Glomerular visceral epithelial cell (primary cell): ENCODE data around the gene PITPNM1.
"Not testable (repeated sequence)": the region's sequence is repeated elsewhere in the genome, so short reads cannot be mapped to it uniquely, and the experiment has no call there.

ENCODE experiments used
- DNase-seq: peaks from one replicate; pipeline ENCODE4 v3.0.0-alpha.2; 2016; ENCODE audit errors: extremely low spot score

Gene PITPNM1

DNA sequence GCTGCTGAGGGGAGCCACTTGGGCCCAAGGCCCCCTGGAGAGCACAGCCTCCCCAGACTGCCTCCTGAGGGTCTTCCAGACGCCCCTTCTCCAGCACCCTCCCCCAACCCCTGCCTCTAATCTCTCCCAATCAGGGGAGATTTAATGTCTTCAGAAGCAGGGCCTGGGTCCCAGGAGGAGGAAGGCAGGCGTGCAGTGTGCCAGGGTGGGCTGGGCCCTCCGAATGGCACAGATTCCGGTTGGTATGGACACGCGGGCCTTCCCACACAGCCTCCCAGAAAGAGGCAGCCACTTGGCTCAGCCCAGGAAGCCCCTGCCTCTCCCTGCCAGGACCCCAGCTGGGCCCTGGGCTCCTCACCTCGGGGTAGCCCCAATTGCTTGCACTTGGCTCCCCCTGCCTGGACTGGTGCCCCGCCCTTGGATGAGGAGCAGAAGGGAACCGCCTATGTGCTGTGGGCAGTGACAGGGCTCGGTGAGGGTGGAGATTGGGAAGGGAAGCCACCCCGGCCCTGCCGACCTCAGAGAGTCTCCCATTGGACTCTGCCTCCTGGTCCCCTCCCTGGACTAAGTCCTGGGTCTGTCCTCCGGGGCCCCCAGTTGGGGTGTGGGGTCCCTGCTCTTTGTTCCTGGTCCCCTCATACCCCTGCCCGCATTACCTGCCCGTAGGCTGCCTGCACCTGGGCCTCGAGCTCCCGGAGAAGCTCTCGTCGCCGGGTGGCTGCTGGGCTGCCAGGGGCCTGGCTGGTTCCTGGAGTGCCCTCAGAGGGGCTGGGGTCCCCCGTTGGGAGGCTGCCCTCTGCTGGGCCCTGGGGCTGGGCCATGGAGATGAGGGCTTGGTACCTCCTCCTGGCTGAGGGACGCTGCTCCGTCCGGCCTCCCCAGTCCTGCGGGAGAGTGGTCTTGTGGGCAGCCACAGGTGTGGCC lies 18.7 kb upstream of the PITPNM1 start:
- DNase-seq = no peak

DNA sequence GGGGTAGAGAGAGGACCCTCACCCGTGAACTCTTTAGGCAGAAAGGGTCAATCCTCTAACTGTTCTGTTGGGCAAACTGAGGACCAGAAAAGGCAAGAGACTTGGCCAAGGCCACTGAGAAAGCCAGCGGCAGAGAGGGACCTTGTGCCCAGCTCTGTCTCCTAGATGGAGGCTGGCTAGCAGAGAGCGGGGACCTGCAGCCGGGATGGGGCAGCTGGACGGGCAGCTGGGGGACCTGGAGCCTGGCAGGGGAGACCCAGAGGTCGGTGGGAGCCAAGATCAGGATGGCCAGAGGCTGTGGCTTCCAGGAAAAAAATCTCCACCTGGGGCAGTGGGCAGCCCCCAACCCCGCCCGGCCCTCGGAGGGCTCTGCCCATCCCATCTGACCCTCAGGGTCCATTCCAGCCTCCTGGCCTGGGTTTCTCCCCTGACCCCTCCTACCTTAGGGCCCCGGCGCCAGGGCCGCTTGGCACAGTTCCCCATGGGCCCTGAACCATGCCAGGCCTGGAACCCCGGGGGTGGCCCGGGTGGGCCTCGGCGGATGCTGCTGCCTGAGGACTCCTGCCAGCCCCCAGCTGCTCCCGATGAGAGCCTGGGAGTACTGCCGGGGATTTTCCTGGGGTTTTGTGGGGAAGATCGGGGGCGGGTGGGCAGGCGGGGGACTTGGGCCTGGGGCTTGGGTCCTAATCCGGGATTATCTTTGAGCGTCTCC lies 17.8 kb upstream of the PITPNM1 start, which contains the start of gene CABP2:
CABP2 (minus strand) TSS at position 603 of the 712 bp plus-strand sequence; CDS start at position 483, 120 bp downstream.
- DNase-seq = no peak

DNA sequence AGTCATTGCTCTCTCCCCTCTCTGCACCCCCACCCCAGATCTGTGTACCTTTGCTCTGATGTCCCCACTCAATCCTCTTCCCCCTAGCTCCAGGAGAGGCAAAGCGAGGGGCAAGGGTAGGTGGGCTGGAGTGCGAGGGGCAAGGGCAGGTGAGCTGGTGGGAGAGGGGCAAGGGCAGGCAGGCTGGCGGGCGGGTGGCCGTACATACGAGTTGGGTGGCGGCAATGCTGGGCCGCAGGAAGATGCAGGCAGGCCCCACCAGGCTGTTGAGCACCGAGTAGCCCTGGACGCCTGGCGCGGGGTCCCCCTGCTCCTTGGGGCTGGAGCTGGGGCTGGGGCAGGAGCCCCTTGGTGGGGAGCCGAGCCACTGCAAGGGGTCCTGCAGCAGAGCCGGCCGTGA lies 17.2 kb upstream of the PITPNM1 start:
- DNase-seq = no peak

DNA sequence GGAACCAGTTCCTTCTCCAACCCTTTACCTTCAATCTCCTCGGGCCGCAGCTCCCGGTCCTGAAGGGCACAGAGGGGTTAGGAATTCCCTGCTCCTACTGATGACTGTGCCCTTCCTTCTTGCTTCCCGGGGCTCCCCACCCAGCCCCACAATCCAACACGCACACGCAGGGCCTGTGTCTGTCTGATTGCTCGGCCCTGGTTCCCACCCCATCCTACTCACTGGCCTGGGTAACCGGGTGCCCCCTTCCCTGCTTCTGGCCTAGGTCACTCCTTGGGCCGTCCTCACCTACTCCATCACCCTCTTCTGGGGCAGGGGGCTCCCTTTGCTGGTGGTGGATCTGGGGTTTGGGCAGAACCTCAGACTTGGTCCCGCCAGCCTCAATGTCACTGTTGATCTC lies 16.8 kb upstream of the PITPNM1 start:
- DNase-seq = no peak

DNA sequence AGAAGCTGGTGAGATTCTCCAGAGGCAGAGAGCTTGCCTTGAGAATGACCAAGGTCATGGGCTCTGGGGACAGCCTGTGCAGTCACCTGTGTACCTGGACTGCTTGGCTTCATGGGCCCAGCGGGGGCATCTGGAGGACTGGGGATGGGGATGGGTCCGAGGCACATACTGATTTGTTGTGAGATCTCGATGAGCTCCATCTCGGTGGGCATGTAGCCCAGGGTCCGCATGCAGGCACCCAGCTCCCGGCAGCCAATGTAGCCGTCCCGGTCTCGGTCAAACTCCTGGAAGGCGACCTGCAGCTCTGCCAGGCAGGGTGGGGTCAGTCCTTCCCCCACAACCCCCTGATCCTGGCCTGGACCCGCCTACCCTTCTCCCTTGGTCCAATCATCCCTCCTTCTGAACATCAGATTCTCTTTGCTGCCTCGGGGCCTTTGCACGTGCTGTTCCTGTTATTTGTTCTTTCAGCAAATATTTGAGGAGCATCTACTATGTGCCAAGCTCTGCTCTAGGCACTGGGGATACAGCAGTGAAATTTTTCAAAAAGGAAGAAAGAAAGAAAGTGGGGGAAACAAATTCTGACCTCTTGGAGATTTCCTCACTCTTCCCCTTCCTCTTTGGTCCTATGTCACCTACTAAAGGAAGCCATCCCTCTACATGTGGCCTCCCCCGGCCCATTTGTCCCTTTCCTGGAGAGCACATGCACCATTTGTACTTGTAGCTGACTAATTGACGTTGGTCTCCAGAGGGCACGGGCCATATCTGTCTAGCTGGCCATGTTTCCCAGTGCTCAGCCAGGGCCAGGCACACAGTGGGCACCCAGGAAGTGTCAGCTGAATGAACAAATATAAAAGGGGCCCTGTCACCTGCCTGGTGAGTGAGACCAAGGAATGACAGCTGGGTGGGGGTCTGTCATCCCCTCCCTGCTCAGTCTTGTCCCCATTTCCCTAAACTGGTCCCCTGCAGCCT lies 16.0 kb upstream of the PITPNM1 start:
- DNase-seq = no peak

DNA sequence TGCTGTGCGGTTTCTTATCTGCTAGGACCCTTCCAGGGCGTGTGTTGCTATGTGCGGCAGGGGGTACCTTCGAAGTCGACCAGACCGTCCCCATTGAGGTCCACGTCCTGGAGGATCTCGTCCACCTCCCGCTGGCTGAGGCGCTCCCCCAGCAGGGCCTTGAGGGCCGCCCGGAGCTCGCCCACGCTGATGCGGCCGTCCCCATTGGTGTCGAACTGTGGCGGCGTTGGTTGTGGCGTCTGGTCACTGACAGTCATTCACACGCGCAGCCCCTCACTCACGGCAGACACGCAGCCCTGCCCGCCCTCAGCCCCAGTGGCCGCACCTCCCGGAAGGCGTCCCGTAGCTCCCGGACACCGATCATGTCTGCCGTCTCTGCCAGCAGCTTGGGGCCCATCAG lies 14.6 kb upstream of the PITPNM1 start:
- no peak for DNase-seq

DNA sequence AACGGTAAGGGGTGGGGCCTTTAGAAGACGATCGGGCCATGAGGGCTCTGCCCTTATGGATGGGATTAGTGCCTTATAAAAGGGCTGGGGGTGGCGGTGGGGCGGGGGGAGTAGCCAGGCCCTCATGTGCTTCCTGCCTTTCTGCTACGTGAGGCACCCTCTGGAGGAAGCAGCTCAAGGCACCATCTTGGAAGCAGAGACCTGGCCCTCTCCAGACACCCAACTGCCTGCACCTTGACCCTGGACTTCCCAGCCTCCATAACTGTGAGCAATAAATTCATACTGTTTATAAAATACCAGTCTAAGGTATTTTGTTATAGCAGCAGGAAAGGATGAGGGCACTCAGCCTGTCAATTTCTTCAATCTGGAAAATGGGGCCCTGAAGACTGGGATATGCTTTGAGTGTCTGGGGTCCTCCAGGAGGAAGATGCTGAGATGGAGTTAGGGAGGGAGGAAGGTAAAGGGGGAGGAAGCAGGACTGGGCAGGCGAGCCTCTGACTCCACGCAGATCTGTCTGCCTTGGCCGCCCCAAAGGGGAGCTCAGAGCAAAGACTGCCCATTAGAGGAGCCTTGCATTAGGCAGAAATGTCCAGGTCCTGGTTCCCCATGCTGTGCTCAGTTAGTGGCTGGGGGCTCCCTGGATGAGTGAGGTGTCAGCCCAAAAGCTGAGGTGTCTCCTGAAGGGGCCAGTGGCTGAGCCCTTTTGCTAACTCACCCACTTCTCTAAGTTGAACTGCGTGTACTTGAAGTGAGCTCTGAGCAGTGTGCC lies 12.8 kb upstream of the PITPNM1 start:
- DNase-seq = no peak

DNA sequence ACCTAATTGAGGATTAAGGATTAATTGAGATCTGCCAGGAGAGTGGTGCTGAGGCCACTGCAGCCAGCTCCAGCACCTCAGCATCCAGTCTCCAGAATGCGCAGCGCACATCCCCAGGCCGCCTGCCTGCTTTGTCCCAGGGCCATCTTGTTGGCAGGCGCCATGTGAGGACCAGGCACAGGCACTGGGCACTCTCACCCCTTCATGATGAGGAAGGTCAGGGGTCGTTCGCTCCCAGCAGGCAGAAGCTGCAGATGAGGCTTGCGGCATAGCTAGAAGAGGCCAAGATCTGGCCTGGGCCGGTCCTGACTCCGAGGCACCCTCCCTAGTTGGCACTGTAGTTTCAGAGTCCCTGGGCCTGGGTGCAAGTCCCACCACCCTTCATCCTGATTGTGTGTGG lies 11.6 kb upstream of the PITPNM1 start:
- DNase-seq = no peak

DNA sequence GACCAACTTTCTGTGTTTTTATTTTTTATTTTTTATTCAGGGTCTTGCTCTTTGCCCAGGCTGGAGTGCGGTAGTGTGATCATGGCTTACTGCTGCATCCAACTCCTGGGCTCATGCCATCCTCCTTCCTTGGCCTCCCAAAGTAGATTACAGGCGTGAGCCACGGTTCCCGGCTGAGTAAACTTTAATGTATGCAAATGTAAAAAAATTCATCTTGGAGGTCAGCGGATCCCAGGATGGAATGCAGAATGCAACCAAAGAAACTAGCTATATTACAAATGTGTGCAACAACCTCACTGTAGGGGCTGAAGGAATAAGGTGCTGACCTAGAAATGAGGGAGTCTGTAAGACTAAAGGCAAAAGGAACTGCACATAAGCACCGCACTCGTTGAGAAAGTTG lies 9.0 kb upstream of the PITPNM1 start:
- no peak for DNase-seq

DNA sequence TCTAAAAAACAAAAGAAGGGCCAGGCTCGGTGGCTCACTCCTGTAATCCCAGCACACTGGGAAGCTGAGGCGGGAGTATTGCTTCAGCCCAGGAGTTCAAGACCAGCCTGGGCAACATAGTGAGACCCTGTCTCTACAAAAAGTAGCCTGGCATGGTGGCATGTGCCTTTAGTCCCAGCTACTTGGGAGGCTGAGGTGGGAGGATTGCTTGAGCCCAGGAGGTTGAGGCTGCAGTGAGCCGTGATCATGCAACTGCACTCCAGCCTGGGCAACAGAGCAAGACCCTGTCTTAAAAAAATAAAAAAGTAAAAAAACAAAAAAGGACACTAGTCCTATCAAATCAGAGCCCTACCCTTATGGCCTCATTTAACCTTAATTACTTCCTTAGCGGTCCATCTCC lies 6.4 kb upstream of the PITPNM1 start:
- not testable (repeated sequence) for DNase-seq

DNA sequence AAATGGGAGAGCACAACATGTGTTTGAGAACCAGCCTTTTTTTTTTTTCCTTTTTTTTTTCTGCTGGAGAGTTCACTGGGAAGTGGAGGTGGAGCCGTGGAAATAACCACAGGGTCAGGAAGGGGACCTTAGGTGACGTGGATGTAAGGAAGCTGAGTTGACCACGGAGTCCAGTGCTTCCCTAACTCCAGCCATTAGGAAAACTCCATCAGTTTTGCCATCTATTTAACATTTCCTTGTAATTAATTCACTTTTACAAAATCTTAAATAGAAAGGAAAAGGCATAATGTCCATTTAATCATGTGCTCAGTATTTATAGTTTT lies 4.8 kb upstream of the PITPNM1 start:
- no peak for DNase-seq

DNA sequence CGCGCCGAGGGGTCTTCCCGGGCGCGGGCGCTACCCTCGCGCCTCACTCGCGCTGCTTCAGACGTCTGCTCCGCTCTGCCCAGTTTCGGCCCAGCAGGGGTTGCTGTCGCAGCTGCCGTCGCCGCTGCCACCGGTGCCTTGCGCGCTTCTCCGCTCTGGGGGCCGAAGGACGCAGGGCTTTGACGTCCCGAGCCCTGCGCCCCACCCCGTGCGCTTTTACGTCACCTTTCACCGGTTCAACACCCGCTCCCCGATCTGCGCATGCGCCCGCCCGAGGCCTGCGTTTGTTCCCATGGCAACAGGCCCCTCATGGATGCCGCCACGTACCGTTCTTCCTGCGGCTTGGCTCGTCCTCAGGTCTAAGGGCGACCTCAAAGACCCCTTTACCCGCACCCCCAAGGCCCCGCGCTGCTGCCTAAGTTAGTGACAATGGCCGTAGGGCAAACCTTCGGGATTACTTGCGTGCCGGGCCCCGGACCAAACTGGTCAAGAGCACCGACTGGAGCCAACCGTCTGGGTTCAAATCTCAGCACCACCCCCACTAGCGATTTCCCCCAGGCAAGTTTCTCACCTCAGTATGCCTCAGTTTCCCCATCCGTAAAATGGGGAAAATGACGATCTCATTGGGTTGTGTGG lies 3.4 kb upstream of the PITPNM1 start:
- DNase-seq = peak; percentile 96

DNA sequence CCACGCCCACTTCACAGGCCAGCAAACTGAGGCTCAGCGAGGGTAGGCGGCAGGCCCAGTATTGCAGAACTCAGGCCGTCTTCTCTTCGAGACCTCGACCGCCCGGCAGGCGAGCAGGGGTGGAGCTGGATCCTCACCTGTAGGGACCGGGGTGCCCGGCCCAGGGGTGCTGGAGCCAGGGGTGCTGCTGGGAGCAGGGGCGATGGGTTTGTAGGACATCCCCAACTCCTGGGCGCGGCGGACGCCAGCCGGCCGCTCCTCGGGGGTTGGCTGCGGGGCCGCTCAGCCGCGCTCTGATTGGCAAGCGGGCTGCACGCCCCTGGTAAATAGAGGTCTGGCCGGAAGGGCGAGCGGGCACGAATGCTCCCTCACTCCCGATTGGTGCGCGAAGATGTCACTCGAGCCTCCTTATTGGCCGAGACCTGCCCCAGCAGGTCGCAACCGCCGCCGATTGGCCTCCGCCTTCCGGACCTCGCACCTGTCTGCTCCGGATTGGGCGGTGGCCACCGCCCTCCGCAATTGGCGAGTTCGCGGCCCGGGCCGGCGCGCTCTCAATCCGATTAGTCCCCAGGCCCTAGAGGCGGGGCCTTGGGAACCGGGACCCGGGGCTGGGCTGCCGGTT lies 2.8 kb upstream of the PITPNM1 start, which contains the start of gene CDK2AP2:
CDK2AP2 (minus strand) TSS at position 299 of the 622 bp plus-strand sequence; CDS start at position 219, 80 bp downstream.
- DNase-seq = peak; percentile 99

DNA sequence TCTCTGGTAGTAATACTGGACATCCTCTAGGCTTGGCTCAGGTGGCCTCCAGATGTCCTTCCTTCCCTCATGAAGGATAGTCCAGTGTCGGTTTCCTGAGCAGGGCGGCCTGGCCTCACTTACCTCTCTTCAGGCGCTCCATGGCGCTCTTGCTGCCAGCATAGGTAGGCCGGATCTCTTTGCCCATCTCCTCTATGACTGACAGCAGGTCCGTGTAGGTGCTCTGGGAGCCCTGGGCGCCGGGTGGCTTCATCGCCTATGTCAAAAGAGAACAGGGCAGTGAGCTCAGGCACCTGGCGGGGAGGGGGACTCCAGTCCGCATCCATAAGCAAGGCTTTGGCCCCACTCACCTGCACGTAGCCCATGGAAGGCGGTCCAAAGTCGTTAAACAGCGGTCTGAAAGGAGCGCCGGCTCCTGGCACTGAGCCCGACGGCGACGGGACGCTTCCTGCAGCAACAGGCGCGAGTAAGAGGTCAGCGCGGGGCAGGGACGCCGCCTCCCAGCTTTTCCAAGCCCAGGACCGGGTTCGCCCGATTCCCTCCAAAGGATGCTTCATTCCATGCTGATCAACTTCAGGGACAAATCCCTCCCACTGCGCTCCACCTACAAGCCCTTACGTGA lies 2.2 kb upstream of the PITPNM1 start:
- DNase-seq = peak; percentile 77

DNA sequence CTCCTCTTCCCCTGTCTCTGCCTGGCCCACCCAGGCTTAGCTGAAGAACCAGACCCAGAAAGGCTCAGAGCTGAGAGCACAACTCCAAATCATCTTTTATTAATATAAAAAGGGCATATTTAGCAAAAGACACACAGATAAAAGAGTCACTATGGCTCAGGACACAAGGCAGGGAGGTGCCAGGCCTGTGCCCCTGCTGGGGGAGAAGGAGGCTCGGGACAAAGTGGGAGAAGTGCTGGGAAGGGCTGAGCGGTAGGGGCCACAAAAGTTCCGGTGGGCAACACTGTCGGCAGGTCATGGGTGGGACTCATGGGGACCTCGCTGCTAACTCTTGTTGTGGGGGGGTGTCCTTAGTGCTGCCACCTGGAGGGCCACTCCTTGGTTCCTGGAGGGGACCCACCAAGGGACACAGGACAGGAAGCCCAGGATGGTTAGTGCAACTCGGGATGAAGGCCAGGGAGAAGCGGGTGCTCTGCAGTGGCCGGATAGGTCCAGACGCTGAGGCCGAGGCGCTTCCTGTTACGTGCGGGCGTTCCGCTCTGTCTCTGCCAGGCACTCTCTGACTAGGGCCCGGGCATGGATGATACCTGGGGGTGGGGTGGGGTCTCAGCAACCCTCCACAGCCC lies 1.4 kb upstream of the PITPNM1 start:
- DNase-seq = no peak

DNA sequence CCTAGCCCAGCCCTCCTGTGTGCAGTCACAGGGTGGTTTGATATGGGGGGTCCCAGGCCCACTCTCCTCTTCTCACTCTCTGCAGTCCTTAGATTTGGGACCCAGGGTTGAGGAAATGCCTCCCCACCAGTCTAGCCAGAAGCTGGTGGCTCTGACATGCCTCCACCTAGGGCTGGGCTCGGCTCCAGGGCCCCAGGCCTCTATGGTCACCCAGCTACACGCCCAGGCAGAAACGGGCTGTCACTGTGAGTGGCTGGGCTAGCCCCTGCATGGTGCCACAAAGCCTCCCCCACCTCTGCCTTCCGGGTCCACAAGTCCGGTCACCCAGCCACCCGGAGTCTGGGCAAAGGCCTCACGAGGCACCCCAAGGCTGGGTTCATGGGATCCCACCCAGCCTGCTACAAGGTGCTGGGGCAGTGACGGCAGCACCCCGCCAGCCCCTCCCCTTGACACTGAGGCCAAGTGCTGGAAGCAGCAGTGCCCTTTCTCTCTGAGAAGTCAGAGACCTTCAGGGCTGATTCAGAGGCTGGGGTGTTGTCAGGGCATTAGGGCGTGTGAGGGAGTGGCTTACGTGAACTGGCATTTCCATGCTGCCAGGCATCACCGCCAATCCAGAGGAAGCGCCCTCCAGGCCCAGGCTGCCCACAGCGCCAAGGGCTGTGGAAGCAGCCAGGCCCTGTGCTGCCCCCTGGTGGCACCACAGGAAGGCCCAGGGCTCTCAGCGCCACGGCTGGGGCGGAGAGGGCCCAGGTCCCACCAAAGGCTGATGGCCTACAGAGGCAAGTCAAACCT lies 638 bp upstream of the PITPNM1 start:
- DNase-seq = peak; percentile 98

DNA sequence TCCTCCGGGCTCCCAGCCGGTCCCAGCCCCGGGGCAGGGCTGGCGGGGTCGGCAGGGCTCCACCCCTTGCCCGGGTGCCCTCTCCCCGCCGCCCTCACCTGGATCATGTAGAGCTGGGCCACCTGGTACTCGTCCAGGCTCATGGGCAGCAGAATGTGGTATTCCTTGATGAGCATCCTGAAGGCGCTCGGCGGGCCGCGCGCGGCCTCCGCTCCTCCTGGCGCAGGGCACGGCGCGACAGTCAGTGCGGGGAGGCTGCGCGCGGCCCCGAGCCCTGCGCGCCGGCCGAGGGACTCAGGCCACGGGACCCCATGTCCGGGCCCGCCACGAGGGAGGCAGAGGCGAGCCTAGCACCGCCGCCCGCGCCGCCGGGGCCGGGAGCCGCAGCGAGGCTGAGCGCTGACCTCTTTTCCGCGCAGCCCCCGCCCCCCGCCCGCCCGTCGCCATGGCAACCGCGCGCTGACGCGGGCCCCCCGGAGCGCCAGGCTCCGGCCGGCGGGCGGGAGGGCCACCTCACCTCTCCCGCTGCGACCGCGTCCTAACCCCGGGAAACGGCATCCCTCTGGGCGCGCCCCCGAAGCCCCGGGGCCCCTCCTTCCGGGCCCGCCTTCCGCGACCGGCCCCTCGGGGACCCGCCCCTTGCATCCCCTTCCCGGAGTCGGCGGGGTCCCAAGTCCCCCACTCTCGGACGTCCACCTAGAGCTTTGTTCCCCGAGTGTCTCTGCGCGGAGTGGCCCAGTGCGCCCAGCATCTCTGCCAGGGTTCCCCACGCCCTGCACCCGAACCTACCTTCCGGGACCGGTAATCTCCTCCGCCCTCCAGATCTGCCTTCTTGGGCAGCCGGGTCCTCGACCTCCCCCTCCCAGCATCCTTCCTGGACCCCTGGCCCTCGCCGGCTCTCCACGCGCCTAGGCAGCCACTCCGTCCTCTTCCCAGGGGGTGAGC lies 886 bp downstream of the PITPNM1 start:
- peak; percentile 68 for DNase-seq
